A549 (cell line): ENCODE measurements around the gene EID1.

Source experiments
- BHLHE40 ChIP-seq: IDR thresholded peaks from 2 replicates; pipeline ENCODE4 v1.6.1; 2012; ENCODE audit warnings: low read depth, low read length, inconsistent platforms
- CHD2 ChIP-seq: fragments of 150-350 bp; IDR thresholded peaks from 2 replicates; pipeline ENCODE4 v1.6.1; 2014; ENCODE audit warnings: low read length; ENCODE audit not compliant: partially characterized antibody
- EP300 ChIP-seq, 2 experiments: fragments of >200 bp; sonication (Bioruptor Twin); formaldehyde crosslinking; IDR thresholded peaks; 2 replicates in 1 of 2; 3 replicates in 1 of 2; pipeline ENCODE4 v1.6.1; 2016 to 2017
- ESRRA ChIP-seq: fragments of 150-350 bp; IDR thresholded peaks from 2 replicates; pipeline ENCODE4 v1.6.1; 2014; ENCODE audit warnings: mild to moderate bottlenecking, low read length, borderline replicate concordance
- FOSL2 ChIP-seq, 2 experiments: fragments of 450-650 bp in 1 of 2; fragments of >200 bp in 1 of 2; sonication (Bioruptor Twin) in 1 of 2; formaldehyde crosslinking; IDR thresholded peaks; 2 replicates each; pipeline versions ENCODE4 v1.5.0 to v1.6.1; 2016 to 2020; ENCODE audit warnings: mild to moderate bottlenecking in 1 of 2, moderate library complexity in 1 of 2
- JUN ChIP-seq, 2 experiments: fragments of >200 bp; sonication (Bioruptor Twin); formaldehyde crosslinking; IDR thresholded peaks; 2 replicates in 1 of 2; 3 replicates in 1 of 2; pipeline ENCODE4 v1.6.1; 2016 to 2017
- POLR2A ChIP-seq: IDR thresholded peaks from 2 replicates; pipeline ENCODE4 v1.6.1; 2012; ENCODE audit warnings: mild to moderate bottlenecking, low read length
- RAD21 ChIP-seq, 2 experiments: fragments of >200 bp in 1 of 2; sonication (Bioruptor Twin) in 1 of 2; formaldehyde crosslinking in 1 of 2; IDR thresholded peaks in 1 of 2; conservative IDR thresholded peaks in 1 of 2; 2 replicates in 1 of 2; 3 replicates in 1 of 2; pipeline ENCODE4 v1.6.1; 2012 to 2018; ENCODE audit warnings: inconsistent platforms in 1 of 2
- RNF2 ChIP-seq: fragments of 200-600 bp; sonication (generic); IDR thresholded peaks from 2 replicates; pipeline ENCODE4 v1.6.1; 2016; ENCODE audit warnings: low read depth, mild to moderate bottlenecking, antibody characterized with exemption, moderate library complexity, borderline replicate concordance
- TF ChIP-seq, protein P1 (sequence below): fragments of >200 bp; sonication (Bioruptor Twin); formaldehyde crosslinking; IDR thresholded peaks from 3 replicates; pipeline ENCODE4 v1.5.1; 2016

DNA sequence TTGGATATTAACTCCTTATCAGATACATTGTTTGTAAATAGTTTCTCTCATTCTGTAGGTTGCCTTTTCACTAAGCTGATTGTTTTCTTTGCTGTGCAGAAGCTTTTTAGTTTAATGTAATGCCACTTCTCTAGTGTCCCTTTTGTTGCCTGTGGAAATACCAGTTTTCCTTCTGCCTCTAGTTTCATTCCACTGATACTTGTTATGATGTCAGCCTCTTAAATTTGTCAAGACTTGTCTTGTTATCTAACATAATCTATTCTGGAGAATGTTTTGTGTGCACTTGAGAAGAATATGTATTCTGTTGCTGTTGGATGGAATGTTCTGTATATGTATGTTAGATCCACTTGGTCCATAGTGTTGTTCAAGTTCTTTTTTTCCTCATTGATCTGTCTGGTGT, 49.0 kb upstream of the EID1 start:
- no peak for TF ChIP-seq JUN (IDR thresholded peaks at IDR 0.05)
- TF ChIP-seq ESRRA = no peak
- no peak for TF ChIP-seq BHLHE40
- TF ChIP-seq POLR2A = no peak
- no peak for TF ChIP-seq FOSL2 (IDR thresholded peaks at IDR 0.05)
- TF ChIP-seq FOSL2 (CRISPR knock-in tag; IDR thresholded peaks at IDR 0.05) = no peak
- TF ChIP-seq, protein P1, sequence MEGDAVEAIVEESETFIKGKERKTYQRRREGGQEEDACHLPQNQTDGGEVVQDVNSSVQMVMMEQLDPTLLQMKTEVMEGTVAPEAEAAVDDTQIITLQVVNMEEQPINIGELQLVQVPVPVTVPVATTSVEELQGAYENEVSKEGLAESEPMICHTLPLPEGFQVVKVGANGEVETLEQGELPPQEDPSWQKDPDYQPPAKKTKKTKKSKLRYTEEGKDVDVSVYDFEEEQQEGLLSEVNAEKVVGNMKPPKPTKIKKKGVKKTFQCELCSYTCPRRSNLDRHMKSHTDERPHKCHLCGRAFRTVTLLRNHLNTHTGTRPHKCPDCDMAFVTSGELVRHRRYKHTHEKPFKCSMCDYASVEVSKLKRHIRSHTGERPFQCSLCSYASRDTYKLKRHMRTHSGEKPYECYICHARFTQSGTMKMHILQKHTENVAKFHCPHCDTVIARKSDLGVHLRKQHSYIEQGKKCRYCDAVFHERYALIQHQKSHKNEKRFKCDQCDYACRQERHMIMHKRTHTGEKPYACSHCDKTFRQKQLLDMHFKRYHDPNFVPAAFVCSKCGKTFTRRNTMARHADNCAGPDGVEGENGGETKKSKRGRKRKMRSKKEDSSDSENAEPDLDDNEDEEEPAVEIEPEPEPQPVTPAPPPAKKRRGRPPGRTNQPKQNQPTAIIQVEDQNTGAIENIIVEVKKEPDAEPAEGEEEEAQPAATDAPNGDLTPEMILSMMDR = no peak
- no peak for TF ChIP-seq RAD21 (conservative IDR thresholded peaks at IDR 0.05 in 1 of 2, IDR thresholded peaks at IDR 0.05 in 1 of 2)
- TF ChIP-seq EP300 (IDR thresholded peaks at IDR 0.05) = no peak
- no peak for TF ChIP-seq RNF2
- no peak for TF ChIP-seq CHD2
